Progenitor cell of endocrine pancreas (in vitro differentiated cells): Measurements from ENCODE around the gene RAB6A. TPM values are rescaled to one million over a fixed set of nuclear protein-coding genes. Genes with fewer than 3 reads are reported as not detected.
A peak's percentile ranks its signal among the peaks of the same experiment; 100 is the strongest.

Experiments used
- DNase-seq: peaks from one replicate; pipeline ENCODE4 v3.0.0; 2021; ENCODE audit warnings: low spot score; ENCODE audit not compliant: unreplicated experiment
- H3K27ac Mint-ChIP-seq: 2 replicates; pipeline ENCODE4 v1.8.0; 2021; ENCODE audit warnings: mild to moderate bottlenecking, moderate library complexity, mixed read lengths
- H3K27me3 Mint-ChIP-seq: 2 replicates; pipeline ENCODE4 v1.8.0; 2021; ENCODE audit warnings: mixed read lengths
- H3K36me3 Mint-ChIP-seq: 2 replicates; pipeline ENCODE4 v1.8.0; 2022; ENCODE audit warnings: mixed read lengths; ENCODE audit not compliant: insufficient read depth
- H3K4me1 Mint-ChIP-seq: 2 replicates; pipeline ENCODE4 v1.8.0; 2021; ENCODE audit warnings: low read depth, mixed read lengths
- H3K4me3 Mint-ChIP-seq: 2 replicates; pipeline ENCODE4 v1.8.0; 2021; ENCODE audit warnings: low read depth, mild to moderate bottlenecking, moderate library complexity, mixed read lengths
- H3K9me3 Mint-ChIP-seq: 2 replicates; pipeline ENCODE4 v1.8.0; 2021; ENCODE audit warnings: low read depth, mixed read lengths
- total RNA-seq: library from RNA; stranded (reverse); gene quantifications from 2 replicates; pipeline ENCODE4 v1.2.1, GENCODE V29; 2021
- TF ChIP-seq, protein P1 (sequence below): fragments of 200-600 bp; sonication (generic); IDR thresholded peaks from one replicate; pipeline ENCODE4 v1.5.0; 2021; ENCODE audit warnings: antibody characterized with exemption, mild to moderate bottlenecking; ENCODE audit not compliant: unreplicated experiment

Gene RAB6A
- total RNA-seq, 1 donor from 2014 or later, result 88.6 TPM

DNA sequence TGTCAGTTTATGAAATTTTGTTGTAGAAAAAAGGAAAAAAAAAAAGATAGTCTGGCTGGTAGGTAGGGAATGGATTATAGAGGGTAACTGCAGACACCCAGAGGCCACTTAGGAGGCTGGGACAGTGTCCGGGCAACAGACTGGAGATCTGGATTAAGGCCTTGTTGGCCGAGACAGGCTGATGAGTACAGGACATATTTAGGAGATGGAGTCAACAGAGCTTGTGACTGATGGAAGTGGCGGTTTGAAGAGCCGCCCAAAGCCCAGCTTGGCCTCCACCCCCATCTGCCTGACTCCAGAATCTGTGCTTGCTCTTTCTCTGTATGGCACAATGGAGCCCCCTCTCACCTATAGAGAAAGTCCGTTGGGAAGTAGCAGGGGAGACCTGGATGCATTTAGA, 106.9 kb downstream of the RAB6A start:
- peaks cover 38% of the 10 kb centered on the region for H3K4me1 Mint-ChIP-seq
- no peak overlapping the region for H3K27ac Mint-ChIP-seq
- H3K9me3 Mint-ChIP-seq, result no peaks in the 10 kb centered on the region
- H3K4me3 Mint-ChIP-seq, result no peak overlapping the region
- H3K27me3 Mint-ChIP-seq, result no peaks in the 10 kb centered on the region
- TF ChIP-seq, protein P1, sequence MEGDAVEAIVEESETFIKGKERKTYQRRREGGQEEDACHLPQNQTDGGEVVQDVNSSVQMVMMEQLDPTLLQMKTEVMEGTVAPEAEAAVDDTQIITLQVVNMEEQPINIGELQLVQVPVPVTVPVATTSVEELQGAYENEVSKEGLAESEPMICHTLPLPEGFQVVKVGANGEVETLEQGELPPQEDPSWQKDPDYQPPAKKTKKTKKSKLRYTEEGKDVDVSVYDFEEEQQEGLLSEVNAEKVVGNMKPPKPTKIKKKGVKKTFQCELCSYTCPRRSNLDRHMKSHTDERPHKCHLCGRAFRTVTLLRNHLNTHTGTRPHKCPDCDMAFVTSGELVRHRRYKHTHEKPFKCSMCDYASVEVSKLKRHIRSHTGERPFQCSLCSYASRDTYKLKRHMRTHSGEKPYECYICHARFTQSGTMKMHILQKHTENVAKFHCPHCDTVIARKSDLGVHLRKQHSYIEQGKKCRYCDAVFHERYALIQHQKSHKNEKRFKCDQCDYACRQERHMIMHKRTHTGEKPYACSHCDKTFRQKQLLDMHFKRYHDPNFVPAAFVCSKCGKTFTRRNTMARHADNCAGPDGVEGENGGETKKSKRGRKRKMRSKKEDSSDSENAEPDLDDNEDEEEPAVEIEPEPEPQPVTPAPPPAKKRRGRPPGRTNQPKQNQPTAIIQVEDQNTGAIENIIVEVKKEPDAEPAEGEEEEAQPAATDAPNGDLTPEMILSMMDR, result no peak
- peaks cover 9% of the 10 kb centered on the region for H3K36me3 Mint-ChIP-seq
- no peak for DNase-seq

DNA sequence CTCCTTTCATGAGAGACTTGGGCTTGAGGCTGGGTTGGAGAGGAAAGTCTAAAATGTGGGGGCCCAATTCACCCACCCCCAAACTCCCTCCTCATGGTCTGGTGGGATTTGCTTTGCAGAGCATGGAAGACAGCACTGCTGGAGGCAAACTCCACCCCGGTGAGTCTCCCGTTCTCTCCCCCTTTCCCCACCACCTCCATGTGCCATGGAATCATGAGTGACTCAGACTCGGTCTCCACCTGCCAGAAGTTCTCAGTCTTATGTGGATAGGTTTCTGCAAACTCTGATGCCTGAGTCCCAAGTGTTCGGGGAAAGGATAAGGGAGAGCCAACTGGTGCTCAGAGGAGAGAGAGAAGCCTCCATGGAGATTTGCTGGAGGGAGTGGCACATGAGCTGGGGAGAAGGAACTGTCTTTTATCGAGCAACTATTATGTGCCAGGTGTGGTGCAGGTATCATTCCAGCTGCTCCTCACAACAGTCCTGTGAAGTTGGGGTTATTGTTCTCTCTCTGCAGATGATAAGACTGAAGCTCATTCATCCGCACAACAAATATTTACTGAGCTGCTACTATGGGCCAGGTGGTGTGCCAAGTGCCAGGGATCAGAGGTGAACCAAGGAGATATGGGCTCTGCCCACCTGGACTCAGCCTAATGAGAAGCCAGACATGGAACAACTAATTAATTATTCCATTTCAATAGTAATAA, 107.9 kb downstream of the RAB6A start:
- Mint-ChIP-seq H3K27ac (peak overlapping the region; percentile 97), H3K27me3 (no peaks in the 10 kb centered on the region), H3K9me3 (no peaks in the 10 kb centered on the region), H3K36me3 (peaks cover 9% of the 10 kb centered on the region), H3K4me1 (peaks cover 47% of the 10 kb centered on the region), H3K4me3 (no peak overlapping the region)
- TF ChIP-seq, protein P1, result no peak
- no peak for DNase-seq

DNA sequence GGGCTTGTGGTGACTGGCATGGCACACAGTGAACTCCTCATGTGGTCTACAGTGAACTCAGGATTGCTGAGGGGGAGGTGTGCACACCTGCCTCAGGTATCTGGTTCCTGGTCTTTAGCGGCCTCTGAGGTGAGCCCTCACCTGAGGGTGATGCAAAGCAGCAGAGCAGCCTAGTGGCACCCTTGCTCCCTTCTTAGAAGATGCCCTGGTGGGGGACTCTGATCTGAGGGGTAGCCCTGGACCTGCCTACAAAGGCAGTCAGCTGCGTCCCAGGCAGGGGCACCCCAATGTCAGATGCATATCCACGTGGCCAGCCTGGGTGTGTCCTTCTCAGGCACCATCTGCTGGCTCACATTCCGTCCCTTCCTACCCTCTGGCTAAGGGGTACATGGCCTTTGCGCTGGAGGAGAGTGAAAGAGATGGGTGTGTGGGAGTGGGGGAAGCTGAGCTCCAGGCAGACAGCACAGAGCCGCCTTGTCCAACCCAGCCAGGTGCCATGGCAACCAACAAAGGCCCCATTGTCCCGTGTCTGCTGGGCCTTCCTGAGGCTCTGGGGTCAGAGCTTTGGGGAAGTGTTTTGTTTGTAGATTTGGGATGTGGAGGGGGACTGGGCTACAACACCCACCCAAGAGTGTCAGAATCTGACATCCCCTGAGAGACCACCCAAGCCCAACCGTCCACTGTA, 108.7 kb downstream of the RAB6A start:
- DNase-seq, result no peak
- Mint-ChIP-seq H3K27ac (peak overlapping the region; percentile 97), H3K27me3 (no peaks in the 10 kb centered on the region), H3K36me3 (peaks cover 6% of the 10 kb centered on the region), H3K9me3 (no peaks in the 10 kb centered on the region), H3K4me3 (no peak overlapping the region), H3K4me1 (peaks cover 54% of the 10 kb centered on the region)
- TF ChIP-seq, protein P1, result no peak

DNA sequence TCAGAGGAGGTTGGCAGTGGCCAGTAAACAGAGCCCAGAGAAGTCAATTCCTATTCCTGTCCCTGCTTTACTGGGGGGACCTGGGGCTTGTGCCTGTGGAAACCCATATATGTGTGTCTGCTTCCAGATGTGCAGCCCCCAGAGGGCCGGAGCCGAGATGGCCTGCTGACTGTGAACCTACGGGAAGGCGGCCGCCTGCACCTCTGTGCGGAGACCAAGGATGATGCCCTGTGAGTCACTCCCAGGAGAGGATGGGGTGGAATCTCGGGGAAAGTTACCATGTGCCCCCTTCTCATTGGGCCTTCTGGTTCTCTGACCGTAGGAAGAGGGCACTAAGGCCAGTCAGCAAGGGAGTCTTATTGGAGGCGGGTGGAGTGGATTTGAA, 109.2 kb downstream of the RAB6A start:
- TF ChIP-seq, protein P1, result no peak
- Mint-ChIP-seq H3K9me3 (no peaks in the 10 kb centered on the region), H3K4me3 (no peak overlapping the region), H3K36me3 (peaks cover 6% of the 10 kb centered on the region), H3K4me1 (peaks cover 57% of the 10 kb centered on the region), H3K27ac (peak overlapping the region; percentile 97), H3K27me3 (no peaks in the 10 kb centered on the region)
- no peak for DNase-seq

DNA sequence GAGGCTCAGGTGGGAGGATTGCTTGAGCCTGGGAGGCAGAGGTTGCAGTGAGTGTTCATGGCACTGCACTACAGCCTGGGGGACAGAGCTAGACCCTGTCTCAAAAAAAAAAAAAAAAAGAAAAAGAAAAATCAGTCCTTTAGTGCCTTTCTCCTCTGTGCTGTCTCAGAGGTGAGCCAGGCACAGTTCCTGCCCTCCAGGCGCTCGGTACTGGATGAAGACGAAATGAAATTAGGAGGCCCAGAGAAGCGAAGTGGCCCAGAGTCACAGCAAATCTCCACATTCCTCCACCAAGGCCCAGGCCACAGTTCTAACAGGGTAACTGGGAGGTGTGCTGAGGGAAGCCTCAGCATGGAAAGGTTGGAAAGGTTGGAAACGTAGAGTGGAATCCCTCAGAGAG, 109.6 kb downstream of the RAB6A start:
- peaks cover 57% of the 10 kb centered on the region for H3K4me1 Mint-ChIP-seq
- no peak for DNase-seq
- no peak overlapping the region for H3K4me3 Mint-ChIP-seq
- H3K9me3 Mint-ChIP-seq, result no peaks in the 10 kb centered on the region
- no peaks in the 10 kb centered on the region for H3K27me3 Mint-ChIP-seq
- peaks cover 6% of the 10 kb centered on the region for H3K36me3 Mint-ChIP-seq
- peak overlapping the region; percentile 97 for H3K27ac Mint-ChIP-seq
- TF ChIP-seq, protein P1, result no peak
